ENCODE data around the gene ADGRD2. TPM values are rescaled to one million over a fixed set of nuclear protein-coding genes. Genes with fewer than 3 reads are reported as not detected.

ADGRD2 gene
- total and polyA plus RNA-seq, 4 donors: not detected

DNA sequence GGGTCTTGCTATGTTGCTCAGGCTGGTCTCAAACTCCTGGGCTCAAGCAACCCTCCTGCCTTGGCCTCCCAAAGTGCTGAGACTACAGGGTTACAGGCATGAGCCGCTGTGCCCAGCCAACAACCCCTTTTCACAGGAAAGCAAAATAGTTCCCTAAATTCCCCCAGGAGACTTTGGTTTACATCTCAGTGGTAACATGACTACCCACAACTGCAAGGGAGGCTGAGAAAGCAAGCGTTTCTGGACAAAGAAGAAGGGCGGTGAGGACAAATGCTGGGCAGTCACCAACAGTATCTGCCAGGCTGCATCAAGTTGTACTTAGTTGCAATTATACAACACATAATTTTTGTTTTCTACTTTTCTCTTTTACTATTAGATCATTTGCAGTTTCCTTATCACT lies 7.4 kb upstream of the ADGRD2 start:
- H3K4me1 ChIP-seq (ENCODE audit: control insufficient read depth in 4 of 4, insufficient read depth in 4 of 4, low read length in 3 of 4): no peaks in the 10 kb centered on the region
- no peak overlapping the region for H3K9ac ChIP-seq (ENCODE audit: low read depth in 1 of 2, low read length in 2 of 2)
- no peaks in the 10 kb centered on the region for H3K36me3 ChIP-seq (ENCODE audit: control insufficient read depth in 4 of 4, insufficient read depth in 3 of 4, low read depth in 1 of 4, low read length in 3 of 4)
- DNase-seq (ENCODE audit: low spot score): no peak
- TF ChIP-seq FOXA1 (IDR thresholded peaks at IDR 0.05): no peak
- no peak for TF ChIP-seq NR2F2 (IDR thresholded peaks at IDR 0.05)
- TF ChIP-seq, protein P1, sequence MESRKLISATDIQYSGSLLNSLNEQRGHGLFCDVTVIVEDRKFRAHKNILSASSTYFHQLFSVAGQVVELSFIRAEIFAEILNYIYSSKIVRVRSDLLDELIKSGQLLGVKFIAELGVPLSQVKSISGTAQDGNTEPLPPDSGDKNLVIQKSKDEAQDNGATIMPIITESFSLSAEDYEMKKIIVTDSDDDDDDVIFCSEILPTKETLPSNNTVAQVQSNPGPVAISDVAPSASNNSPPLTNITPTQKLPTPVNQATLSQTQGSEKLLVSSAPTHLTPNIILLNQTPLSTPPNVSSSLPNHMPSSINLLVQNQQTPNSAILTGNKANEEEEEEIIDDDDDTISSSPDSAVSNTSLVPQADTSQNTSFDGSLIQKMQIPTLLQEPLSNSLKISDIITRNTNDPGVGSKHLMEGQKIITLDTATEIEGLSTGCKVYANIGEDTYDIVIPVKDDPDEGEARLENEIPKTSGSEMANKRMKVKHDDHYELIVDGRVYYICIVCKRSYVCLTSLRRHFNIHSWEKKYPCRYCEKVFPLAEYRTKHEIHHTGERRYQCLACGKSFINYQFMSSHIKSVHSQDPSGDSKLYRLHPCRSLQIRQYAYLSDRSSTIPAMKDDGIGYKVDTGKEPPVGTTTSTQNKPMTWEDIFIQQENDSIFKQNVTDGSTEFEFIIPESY (IDR thresholded peaks at IDR 0.05): no peak
- no peak for TF ChIP-seq FOXA2 (IDR thresholded peaks at IDR 0.05)
- TF ChIP-seq YY1 (IDR thresholded peaks at IDR 0.05): no peak
- TF ChIP-seq RXRA (IDR thresholded peaks at IDR 0.05): no peak
- TF ChIP-seq, protein P2, sequence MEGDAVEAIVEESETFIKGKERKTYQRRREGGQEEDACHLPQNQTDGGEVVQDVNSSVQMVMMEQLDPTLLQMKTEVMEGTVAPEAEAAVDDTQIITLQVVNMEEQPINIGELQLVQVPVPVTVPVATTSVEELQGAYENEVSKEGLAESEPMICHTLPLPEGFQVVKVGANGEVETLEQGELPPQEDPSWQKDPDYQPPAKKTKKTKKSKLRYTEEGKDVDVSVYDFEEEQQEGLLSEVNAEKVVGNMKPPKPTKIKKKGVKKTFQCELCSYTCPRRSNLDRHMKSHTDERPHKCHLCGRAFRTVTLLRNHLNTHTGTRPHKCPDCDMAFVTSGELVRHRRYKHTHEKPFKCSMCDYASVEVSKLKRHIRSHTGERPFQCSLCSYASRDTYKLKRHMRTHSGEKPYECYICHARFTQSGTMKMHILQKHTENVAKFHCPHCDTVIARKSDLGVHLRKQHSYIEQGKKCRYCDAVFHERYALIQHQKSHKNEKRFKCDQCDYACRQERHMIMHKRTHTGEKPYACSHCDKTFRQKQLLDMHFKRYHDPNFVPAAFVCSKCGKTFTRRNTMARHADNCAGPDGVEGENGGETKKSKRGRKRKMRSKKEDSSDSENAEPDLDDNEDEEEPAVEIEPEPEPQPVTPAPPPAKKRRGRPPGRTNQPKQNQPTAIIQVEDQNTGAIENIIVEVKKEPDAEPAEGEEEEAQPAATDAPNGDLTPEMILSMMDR (IDR thresholded peaks at IDR 0.05; ENCODE audit: low read depth, low read length, missing input control): no peak
- no peak for TF ChIP-seq TAF1 (conservative IDR thresholded peaks at IDR 0.05)
- no peak for TF ChIP-seq GABPA (IDR thresholded peaks at IDR 0.05 in 1 of 2, conservative IDR thresholded peaks at IDR 0.05 in 1 of 2)
- no peak for TF ChIP-seq HNF4G (IDR thresholded peaks at IDR 0.05)
- TF ChIP-seq JUND (IDR thresholded peaks at IDR 0.05): no peak
- no peak for TF ChIP-seq HNF4A (conservative IDR thresholded peaks at IDR 0.05)
- TF ChIP-seq, protein P3, sequence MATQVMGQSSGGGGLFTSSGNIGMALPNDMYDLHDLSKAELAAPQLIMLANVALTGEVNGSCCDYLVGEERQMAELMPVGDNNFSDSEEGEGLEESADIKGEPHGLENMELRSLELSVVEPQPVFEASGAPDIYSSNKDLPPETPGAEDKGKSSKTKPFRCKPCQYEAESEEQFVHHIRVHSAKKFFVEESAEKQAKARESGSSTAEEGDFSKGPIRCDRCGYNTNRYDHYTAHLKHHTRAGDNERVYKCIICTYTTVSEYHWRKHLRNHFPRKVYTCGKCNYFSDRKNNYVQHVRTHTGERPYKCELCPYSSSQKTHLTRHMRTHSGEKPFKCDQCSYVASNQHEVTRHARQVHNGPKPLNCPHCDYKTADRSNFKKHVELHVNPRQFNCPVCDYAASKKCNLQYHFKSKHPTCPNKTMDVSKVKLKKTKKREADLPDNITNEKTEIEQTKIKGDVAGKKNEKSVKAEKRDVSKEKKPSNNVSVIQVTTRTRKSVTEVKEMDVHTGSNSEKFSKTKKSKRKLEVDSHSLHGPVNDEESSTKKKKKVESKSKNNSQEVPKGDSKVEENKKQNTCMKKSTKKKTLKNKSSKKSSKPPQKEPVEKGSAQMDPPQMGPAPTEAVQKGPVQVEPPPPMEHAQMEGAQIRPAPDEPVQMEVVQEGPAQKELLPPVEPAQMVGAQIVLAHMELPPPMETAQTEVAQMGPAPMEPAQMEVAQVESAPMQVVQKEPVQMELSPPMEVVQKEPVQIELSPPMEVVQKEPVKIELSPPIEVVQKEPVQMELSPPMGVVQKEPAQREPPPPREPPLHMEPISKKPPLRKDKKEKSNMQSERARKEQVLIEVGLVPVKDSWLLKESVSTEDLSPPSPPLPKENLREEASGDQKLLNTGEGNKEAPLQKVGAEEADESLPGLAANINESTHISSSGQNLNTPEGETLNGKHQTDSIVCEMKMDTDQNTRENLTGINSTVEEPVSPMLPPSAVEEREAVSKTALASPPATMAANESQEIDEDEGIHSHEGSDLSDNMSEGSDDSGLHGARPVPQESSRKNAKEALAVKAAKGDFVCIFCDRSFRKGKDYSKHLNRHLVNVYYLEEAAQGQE (IDR thresholded peaks at IDR 0.05): no peak
- no peak for TF ChIP-seq EGR1 (IDR thresholded peaks at IDR 0.05; ENCODE audit: low read depth in 2 of 2)
- TF ChIP-seq, protein P4, sequence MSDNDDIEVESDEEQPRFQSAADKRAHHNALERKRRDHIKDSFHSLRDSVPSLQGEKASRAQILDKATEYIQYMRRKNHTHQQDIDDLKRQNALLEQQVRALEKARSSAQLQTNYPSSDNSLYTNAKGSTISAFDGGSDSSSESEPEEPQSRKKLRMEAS (IDR thresholded peaks at IDR 0.05): no peak
- TF ChIP-seq RAD21 (IDR thresholded peaks at IDR 0.05): no peak
- TF ChIP-seq SP1 (IDR thresholded peaks at IDR 0.05): no peak
- H3K27ac ChIP-seq (ENCODE audit: low read depth in 1 of 2, low read length in 2 of 2): no peak overlapping the region
- H3K9me3 ChIP-seq (ENCODE audit: control insufficient read depth in 4 of 4, low read length in 3 of 4): no peaks in the 10 kb centered on the region
- no peaks in the 10 kb centered on the region for H3K27me3 ChIP-seq (ENCODE audit: control insufficient read depth in 4 of 4, insufficient read depth in 4 of 4, low read length in 3 of 4)
- no peak overlapping the region for H3K4me3 ChIP-seq (ENCODE audit: low read depth in 1 of 3, low read length in 3 of 3)
- WGBS: 81% methylated on average over 3 of the region's 3 CpGs

DNA sequence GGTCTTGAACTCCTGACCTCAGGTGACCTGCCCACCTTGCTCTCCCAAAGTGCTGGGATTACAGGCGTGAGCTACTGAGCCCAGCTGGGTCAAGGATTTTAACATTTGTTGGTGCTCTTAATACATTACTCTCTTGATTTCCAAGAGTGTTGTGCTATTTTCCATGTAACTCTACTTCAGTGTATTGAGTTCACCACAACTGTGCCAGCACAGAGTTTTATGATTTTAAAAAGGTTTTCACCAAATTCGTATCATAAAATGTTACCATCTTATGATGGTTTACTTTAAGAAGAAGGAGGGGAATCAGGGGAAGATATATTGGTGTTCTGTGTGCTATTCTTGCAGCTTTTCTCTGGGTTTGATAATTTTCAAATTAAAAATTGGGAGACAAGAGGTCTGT lies 6.6 kb upstream of the ADGRD2 start:
- H3K9ac ChIP-seq (ENCODE audit: low read depth in 1 of 2, low read length in 2 of 2): no peak overlapping the region
- no peak overlapping the region for H3K27ac ChIP-seq (ENCODE audit: low read depth in 1 of 2, low read length in 2 of 2)
- H3K36me3 ChIP-seq (ENCODE audit: control insufficient read depth in 4 of 4, insufficient read depth in 3 of 4, low read depth in 1 of 4, low read length in 3 of 4): no peaks in the 10 kb centered on the region
- H3K4me1 ChIP-seq (ENCODE audit: control insufficient read depth in 4 of 4, insufficient read depth in 4 of 4, low read length in 3 of 4): no peaks in the 10 kb centered on the region
- TF ChIP-seq RXRA (IDR thresholded peaks at IDR 0.05): no peak
- no peak for TF ChIP-seq HNF4G (IDR thresholded peaks at IDR 0.05)
- no peak for TF ChIP-seq SP1 (IDR thresholded peaks at IDR 0.05)
- no peak for TF ChIP-seq HNF4A (conservative IDR thresholded peaks at IDR 0.05)
- TF ChIP-seq NR2F2 (IDR thresholded peaks at IDR 0.05): no peak
- TF ChIP-seq, protein P2 (IDR thresholded peaks at IDR 0.05; ENCODE audit: low read depth, low read length, missing input control): no peak
- no peak for TF ChIP-seq RAD21 (IDR thresholded peaks at IDR 0.05)
- TF ChIP-seq FOXA1 (IDR thresholded peaks at IDR 0.05): no peak
- TF ChIP-seq, protein P3 (IDR thresholded peaks at IDR 0.05): no peak
- H3K4me3 ChIP-seq (ENCODE audit: low read depth in 1 of 3, low read length in 3 of 3): no peak overlapping the region
- H3K9me3 ChIP-seq (ENCODE audit: control insufficient read depth in 4 of 4, low read length in 3 of 4): no peaks in the 10 kb centered on the region
- WGBS: 87% methylated on average over 2 of the region's 2 CpGs
- H3K27me3 ChIP-seq (ENCODE audit: control insufficient read depth in 4 of 4, insufficient read depth in 4 of 4, low read length in 3 of 4): no peaks in the 10 kb centered on the region
- no peak for DNase-seq (ENCODE audit: low spot score)
